ENCODE measurements around the gene OR1J1. TPM values are rescaled to one million over a fixed set of nuclear protein-coding genes. Genes with fewer than 3 reads are reported as not detected.

Gene OR1J1
- total RNA-seq, 1 experiment from 2014 or later, result not detected

- Histone ChIP-seq H3K27me3 (ENCODE audit: low read length) (0 out of 2 replicates have a peak, but pooled peaks cover 8% of the 10 kb centered on the region), H3K4me2 (ENCODE audit: low read length) (no peak overlapping the region), H3F3A (ENCODE audit: low read length, unreplicated experiment) (no peaks in the 10 kb centered on the region), H3K36me3 (ENCODE audit: low read depth, low read length) (no peaks in the 10 kb centered on the region), H4K20me1 (ENCODE audit: low read length) (no peaks in the 10 kb centered on the region), H3K4me1 (ENCODE audit: insufficient read depth, low read length) (no peaks in the 10 kb centered on the region), H3K9ac (ENCODE audit: low read length) (no peak overlapping the region), H2AFZ (ENCODE audit: low read length) (no peak overlapping the region), H3K9me3 (ENCODE audit: low read length) (no peaks in the 10 kb centered on the region), H3K9me2 (replicated peaks; ENCODE audit: low read length) (no peaks in the 10 kb centered on the region), H3K27ac (ENCODE audit: low read length) (no peak overlapping the region), H3K79me2 (ENCODE audit: low read length) (no peaks in the 10 kb centered on the region), H3K4me3 (ENCODE audit: low read length) (no peak overlapping the region)
- POLR2A ChIA-PET (ENCODE audit: unreplicated experiment), result no interaction called here
- BruUV-seq (replicated peaks), result no TSS peak
- intact Hi-C loops (cut with micrococcal nuclease), result loop anchor here (10.0 kb wide), 1 partner anchor 93 kb away; no protein-coding TSS in a partner anchor
- ATAC-seq, result no peak
- CTCF ChIA-PET, result no interaction called here
- DNase-seq, result no peak
- no peak for TF ChIP-seq EZH2 (IDR thresholded peaks at IDR 0.05; ENCODE audit: low read length, unreplicated experiment)
- TF ChIP-seq CTCF (conservative IDR thresholded peaks at IDR 0.05; ENCODE audit: low read depth, low read length), result no peak
- TF ChIP-seq EZH2phosphoT487 (IDR thresholded peaks at IDR 0.05; ENCODE audit: borderline replicate concordance, low read length), result no peak
These were observed 19.9 kb downstream of the OR1J1 start for GRCh38 chr9:122457787-122458186.

- no TSS peak for BruUV-seq (replicated peaks)
These were observed 21.6 kb downstream of the OR1J1 start for GRCh38 chr9:122456123-122456522.

More at GRCh38 chr9:122456123-122456522, 21.6 kb downstream of the OR1J1 start:
- Histone ChIP-seq H3K79me2 (ENCODE audit: low read length) (no peaks in the 10 kb centered on the region), H2AFZ (ENCODE audit: low read length) (no peak overlapping the region), H3K4me2 (ENCODE audit: low read length) (no peak overlapping the region), H3K36me3 (ENCODE audit: low read depth, low read length) (no peaks in the 10 kb centered on the region), H3K27me3 (ENCODE audit: low read length) (0 out of 2 replicates have a peak, but pooled peaks cover 8% of the 10 kb centered on the region), H3K27ac (ENCODE audit: low read length) (no peak overlapping the region), H3F3A (ENCODE audit: low read length, unreplicated experiment) (no peaks in the 10 kb centered on the region), H3K9me2 (replicated peaks; ENCODE audit: low read length) (no peaks in the 10 kb centered on the region), H3K9me3 (ENCODE audit: low read length) (no peaks in the 10 kb centered on the region), H4K20me1 (ENCODE audit: low read length) (no peaks in the 10 kb centered on the region), H3K4me1 (ENCODE audit: insufficient read depth, low read length) (no peaks in the 10 kb centered on the region), H3K9ac (ENCODE audit: low read length) (no peak overlapping the region), H3K4me3 (ENCODE audit: low read length) (no peak overlapping the region)
- DNase-seq (no peak), ATAC-seq (no peak)
- TF ChIP-seq EZH2 (IDR thresholded peaks at IDR 0.05; ENCODE audit: low read length, unreplicated experiment) (no peak), CTCF (conservative IDR thresholded peaks at IDR 0.05; ENCODE audit: low read depth, low read length) (no peak), EZH2phosphoT487 (IDR thresholded peaks at IDR 0.05; ENCODE audit: borderline replicate concordance, low read length) (no peak)
- intact Hi-C loops (cut with micrococcal nuclease), result loop anchor here (10.0 kb wide), 1 partner anchor 91 kb away; no protein-coding TSS in a partner anchor
- POLR2A ChIA-PET (ENCODE audit: unreplicated experiment), result no interaction called here
- CTCF ChIA-PET, result no interaction called here
